Dendritic cell treated with granulocyte-macrophage colony-stimulating factor and Interleukin-4, amounts not matched to agents 40 ng/mL and 50 ng/mL, for 4 days (primary cell): Measurements from ENCODE around the gene PGM2L1.
"Not testable (repeated sequence)": the region's sequence is repeated elsewhere in the genome, so short reads cannot be mapped to it uniquely, and the experiment has no call there.

Source experiments
- H3K27ac Mint-ChIP-seq: one replicate; pipeline ENCODE4 v1.8.0; 2022; ENCODE audit warnings: mild to moderate bottlenecking, mixed read lengths
- H3K27me3 Mint-ChIP-seq: one replicate; pipeline ENCODE4 v1.8.0; 2022; ENCODE audit warnings: mild to moderate bottlenecking, mixed read lengths
- H3K36me3 Mint-ChIP-seq: one replicate; pipeline ENCODE4 v1.8.0; 2022; ENCODE audit warnings: low read depth, mixed read lengths
- H3K4me1 Mint-ChIP-seq: one replicate; pipeline ENCODE4 v1.8.0; 2022; ENCODE audit warnings: low read depth, mixed read lengths
- H3K4me3 Mint-ChIP-seq: one replicate; pipeline ENCODE4 v1.8.0; 2022; ENCODE audit warnings: mild to moderate bottlenecking, moderate library complexity, mixed read lengths
- H3K9me3 Mint-ChIP-seq: one replicate; pipeline ENCODE4 v1.8.0; 2022; ENCODE audit warnings: mixed read lengths
- intact Hi-C: fragments of 100-400 bp; cut with micrococcal nuclease; formaldehyde crosslinking; loops from one replicate; pipeline ENCODE4 v1.15.0; 2022

Gene PGM2L1

GRCh38 chr11:74338963-74339362 is 59.3 kb downstream of the PGM2L1 start:
- Mint-ChIP-seq H3K4me1 (no peaks in the 10 kb centered on the region), H3K27ac (no peak overlapping the region), H3K4me3 (no peak overlapping the region), H3K9me3 (no peaks in the 10 kb centered on the region), H3K36me3 (no peaks in the 10 kb centered on the region), H3K27me3 (no peaks in the 10 kb centered on the region)
- intact Hi-C loops, result no loop called here

DNA sequence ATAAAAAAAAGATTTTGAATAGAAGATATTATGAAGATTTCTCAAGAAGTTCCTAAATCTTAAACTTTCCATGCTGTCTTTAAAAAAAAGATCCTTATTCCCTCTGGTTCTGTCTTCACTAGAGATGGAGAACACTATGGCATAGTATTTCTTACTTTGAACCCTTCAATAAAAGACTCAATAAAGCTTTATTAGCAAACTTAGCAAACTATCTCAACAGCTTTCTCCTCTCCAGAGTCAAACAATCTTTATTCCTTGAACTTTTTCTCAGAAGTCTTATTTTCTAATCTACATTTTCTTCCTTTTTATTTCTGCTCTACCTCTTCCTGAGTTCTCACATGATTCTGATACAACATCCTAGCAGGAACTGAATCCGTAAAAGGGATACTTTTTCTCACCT is 65.0 kb downstream of the PGM2L1 start:
- H3K36me3 Mint-ChIP-seq, result no peaks in the 10 kb centered on the region
- no peak overlapping the region for H3K4me3 Mint-ChIP-seq
- H3K4me1 Mint-ChIP-seq, result no peaks in the 10 kb centered on the region
- H3K27me3 Mint-ChIP-seq, result no peaks in the 10 kb centered on the region
- H3K9me3 Mint-ChIP-seq, result no peaks in the 10 kb centered on the region
- intact Hi-C loops, result no loop called here
- no peak overlapping the region for H3K27ac Mint-ChIP-seq

- intact Hi-C loops, result no loop called here
- Mint-ChIP-seq H3K36me3 (no peaks in the 10 kb centered on the region), H3K27ac (no peak overlapping the region), H3K27me3 (no peaks in the 10 kb centered on the region), H3K4me1 (no peaks in the 10 kb centered on the region), H3K4me3 (no peak overlapping the region), H3K9me3 (no peaks in the 10 kb centered on the region)
These were observed 65.9 kb downstream of the PGM2L1 start for GRCh38 chr11:74332291-74332690.

DNA sequence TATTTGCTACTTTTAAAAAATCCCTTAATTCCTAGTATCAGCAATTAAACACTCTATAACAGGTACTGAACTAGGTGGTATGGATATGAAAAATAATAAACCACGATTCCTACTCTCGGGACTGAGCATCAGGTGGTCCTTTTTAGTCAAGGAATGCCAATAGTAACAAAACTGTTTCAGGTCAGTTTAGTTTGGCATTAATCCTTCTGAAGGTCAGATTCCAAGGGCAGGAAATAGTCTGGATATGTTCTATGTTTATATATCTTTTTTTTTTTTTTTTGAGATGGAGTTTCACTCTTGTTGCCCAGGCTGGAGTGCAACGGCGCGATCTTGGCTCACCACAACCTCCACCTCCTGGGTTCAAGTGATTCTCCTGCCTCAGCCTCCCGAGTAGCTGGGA is 67.2 kb downstream of the PGM2L1 start:
- H3K9me3 Mint-ChIP-seq, H3K27ac Mint-ChIP-seq, H3K4me1 Mint-ChIP-seq, H3K27me3 Mint-ChIP-seq, intact Hi-C loops, H3K4me3 Mint-ChIP-seq, H3K36me3 Mint-ChIP-seq: not testable (repeated sequence)

DNA sequence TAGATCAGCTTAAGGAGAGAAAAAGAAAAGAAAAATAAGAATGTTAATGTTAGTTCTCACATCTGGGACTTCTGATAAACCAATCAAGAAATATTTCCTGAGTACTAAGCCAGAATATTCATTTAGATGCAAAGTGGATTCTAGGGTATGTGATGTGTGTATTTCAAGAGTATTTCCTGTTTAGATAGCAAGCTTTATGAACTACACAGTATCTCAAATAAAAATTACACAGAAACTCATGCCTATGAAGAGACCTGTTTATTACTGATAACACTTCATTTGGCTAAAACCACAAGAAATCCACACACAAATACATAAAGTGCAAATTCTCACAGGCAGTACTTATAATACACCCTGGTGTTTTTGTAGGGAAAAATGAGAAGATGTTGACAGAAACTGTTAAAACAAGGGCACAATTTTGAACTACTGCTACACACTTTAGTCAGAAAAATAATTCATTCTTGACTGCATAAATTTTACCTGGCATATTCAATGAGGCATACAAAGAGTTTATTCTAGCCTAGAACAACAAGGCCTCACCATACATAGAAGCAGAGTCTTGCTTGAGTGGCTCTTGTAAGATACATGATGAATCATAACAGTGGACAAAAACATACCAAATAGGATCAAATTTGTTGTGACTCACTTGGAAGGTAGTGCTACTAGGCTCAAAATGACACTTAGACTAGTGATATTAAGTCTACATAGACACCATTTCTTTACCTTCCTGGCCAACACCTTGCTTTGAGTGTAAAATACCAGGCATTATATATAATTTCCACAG is 68.0 kb downstream of the PGM2L1 start:
- no peaks in the 10 kb centered on the region for H3K4me1 Mint-ChIP-seq
- intact Hi-C loops, result no loop called here
- H3K27ac Mint-ChIP-seq, result no peak overlapping the region
- H3K9me3 Mint-ChIP-seq, result no peaks in the 10 kb centered on the region
- no peak overlapping the region for H3K4me3 Mint-ChIP-seq
- H3K36me3 Mint-ChIP-seq, result no peaks in the 10 kb centered on the region
- H3K27me3 Mint-ChIP-seq, result peaks cover under 1% of the 10 kb centered on the region

- peaks cover 6% of the 10 kb centered on the region for H3K27me3 Mint-ChIP-seq
- H3K9me3 Mint-ChIP-seq, result no peaks in the 10 kb centered on the region
- H3K4me1 Mint-ChIP-seq, result peaks cover 2% of the 10 kb centered on the region
- no peak overlapping the region for H3K4me3 Mint-ChIP-seq
- H3K27ac Mint-ChIP-seq, result no peak overlapping the region
- intact Hi-C loops, result no loop called here
- H3K36me3 Mint-ChIP-seq, result no peaks in the 10 kb centered on the region
These were observed 71.2 kb downstream of the PGM2L1 start for GRCh38 chr11:74327076-74327475.

DNA sequence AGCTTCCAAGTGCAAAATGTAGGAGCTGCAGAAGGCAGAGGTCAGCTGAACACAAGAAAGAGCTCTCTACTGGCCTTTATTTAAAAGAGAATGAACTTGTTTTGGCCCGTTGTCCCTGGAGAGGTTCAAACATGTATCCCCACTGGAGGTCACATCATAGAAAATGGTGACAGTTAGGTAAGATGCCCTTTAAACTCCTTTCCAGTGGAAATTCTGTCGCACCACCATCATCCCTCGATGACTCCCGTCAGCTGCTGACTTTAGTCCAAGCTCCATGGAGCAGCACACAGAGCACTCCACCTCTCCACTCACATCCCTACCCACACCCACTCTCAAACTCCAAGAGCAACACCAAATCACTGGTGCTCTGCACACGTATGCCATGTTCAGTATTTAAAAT is 71.6 kb downstream of the PGM2L1 start:
- Mint-ChIP-seq H3K36me3 (no peaks in the 10 kb centered on the region), H3K4me1 (peaks cover 6% of the 10 kb centered on the region), H3K9me3 (no peaks in the 10 kb centered on the region), H3K4me3 (no peak overlapping the region), H3K27ac (no peak overlapping the region), H3K27me3 (peaks cover 6% of the 10 kb centered on the region)
- intact Hi-C loops, result no loop called here

GRCh38 chr11:74325649-74326645 is 72.3 kb downstream of the PGM2L1 start:
- Mint-ChIP-seq H3K4me1 (peaks cover 8% of the 10 kb centered on the region), H3K9me3 (no peaks in the 10 kb centered on the region), H3K36me3 (no peaks in the 10 kb centered on the region), H3K27ac (no peak overlapping the region), H3K4me3 (no peak overlapping the region), H3K27me3 (peaks cover 6% of the 10 kb centered on the region)
- intact Hi-C loops, result no loop called here

DNA sequence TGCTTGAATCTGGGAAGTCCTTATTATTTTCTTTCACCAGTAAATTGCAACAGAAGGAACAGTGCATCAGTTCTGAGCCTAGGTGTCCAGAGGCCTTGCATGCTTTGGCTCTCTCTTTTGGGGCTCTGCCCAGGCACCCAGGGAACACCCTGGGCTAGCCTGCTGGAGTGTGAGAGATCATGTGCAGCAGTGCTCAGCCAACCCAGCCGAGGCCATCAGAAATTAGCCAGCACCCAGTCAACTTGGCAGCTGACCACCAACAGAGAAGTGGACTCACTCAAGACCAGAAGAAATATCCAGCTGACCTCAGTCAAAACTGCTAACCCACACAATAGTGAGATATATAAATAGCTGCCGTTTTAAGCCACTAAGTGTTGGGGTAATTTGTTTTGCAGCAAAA is 75.6 kb downstream of the PGM2L1 start:
- no peak overlapping the region for H3K4me3 Mint-ChIP-seq
- no peaks in the 10 kb centered on the region for H3K36me3 Mint-ChIP-seq
- H3K4me1 Mint-ChIP-seq, result peaks cover 8% of the 10 kb centered on the region
- H3K27ac Mint-ChIP-seq, result no peak overlapping the region
- peaks cover 6% of the 10 kb centered on the region for H3K9me3 Mint-ChIP-seq
- peaks cover 6% of the 10 kb centered on the region for H3K27me3 Mint-ChIP-seq
- intact Hi-C loops, result no loop called here

DNA sequence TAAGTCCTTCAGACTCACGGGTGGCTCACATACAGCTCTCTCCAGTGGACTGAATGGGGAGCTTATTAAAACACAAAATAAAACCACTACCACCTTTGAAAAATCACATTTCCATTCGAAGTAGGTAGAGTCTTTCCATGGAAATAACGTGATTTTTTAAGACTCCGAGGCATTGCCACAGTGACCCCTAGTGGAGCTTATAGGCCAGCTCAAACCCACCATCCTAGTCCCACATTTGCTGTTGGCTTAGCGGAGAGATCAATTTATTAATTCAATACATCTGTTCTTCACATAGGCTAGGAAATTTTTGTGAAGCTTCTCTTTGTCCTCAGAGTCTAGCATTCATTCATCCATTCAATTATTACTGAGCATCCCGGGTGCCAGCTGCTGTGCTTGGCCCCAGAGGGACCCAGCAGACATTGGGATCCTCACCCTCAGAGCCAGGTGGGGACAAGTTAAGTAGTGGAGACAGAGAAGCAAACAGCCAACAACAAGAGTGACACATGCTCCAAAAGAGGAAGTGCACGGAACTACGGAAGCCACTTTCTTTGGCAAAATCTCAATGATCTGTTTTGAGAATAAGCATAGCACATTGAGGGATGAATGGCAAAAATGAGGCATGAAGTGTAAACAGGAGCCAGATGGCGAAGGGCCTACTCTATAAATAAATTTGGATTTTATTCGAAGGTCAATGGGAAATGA is 76.6 kb downstream of the PGM2L1 start:
- no peaks in the 10 kb centered on the region for H3K36me3 Mint-ChIP-seq
- H3K27ac Mint-ChIP-seq, result no peak overlapping the region

DNA sequence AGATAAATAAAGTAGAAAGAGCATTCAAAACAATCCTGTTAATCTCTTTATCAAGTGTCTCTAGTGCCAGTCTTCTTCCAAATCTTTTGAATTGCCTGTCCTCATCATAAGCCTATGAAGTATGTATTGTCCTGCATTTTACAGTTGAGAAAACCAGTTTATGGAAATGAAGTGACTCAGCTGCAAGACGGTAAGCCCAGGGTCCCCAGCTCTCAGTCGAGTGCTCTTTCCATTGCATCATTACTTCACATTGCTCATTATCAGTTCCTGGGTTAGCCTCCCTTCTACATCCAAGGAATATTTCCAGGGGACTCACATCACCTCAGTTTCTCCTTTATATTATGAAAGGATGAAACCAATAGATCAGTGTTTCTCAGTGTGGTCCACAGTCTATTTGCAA is 77.7 kb downstream of the PGM2L1 start:
- H3K27me3 Mint-ChIP-seq, result peaks cover 11% of the 10 kb centered on the region
- no peak overlapping the region for H3K27ac Mint-ChIP-seq
- no peaks in the 10 kb centered on the region for H3K36me3 Mint-ChIP-seq
- H3K9me3 Mint-ChIP-seq, result peaks cover 22% of the 10 kb centered on the region
- intact Hi-C loops, result no loop called here
- no peak overlapping the region for H3K4me3 Mint-ChIP-seq
- peaks cover 8% of the 10 kb centered on the region for H3K4me1 Mint-ChIP-seq

More for the DNA sequence above, 76.6 kb downstream of the PGM2L1 start:
- H3K27me3 Mint-ChIP-seq, result peaks cover 11% of the 10 kb centered on the region
- H3K4me1 Mint-ChIP-seq, result peaks cover 8% of the 10 kb centered on the region
- intact Hi-C loops, result no loop called here
- H3K9me3 Mint-ChIP-seq, result peaks cover 17% of the 10 kb centered on the region
- H3K4me3 Mint-ChIP-seq, result no peak overlapping the region

- H3K9me3 Mint-ChIP-seq, result peaks cover 25% of the 10 kb centered on the region
- H3K36me3 Mint-ChIP-seq, result no peaks in the 10 kb centered on the region
- no peak overlapping the region for H3K27ac Mint-ChIP-seq
- H3K4me1 Mint-ChIP-seq, result peaks cover 8% of the 10 kb centered on the region
- H3K4me3 Mint-ChIP-seq, result no peak overlapping the region
- H3K27me3 Mint-ChIP-seq, result peaks cover 7% of the 10 kb centered on the region
- intact Hi-C loops, result no loop called here
These were observed 79.0 kb downstream of the PGM2L1 start for GRCh38 chr11:74319139-74319816.

DNA sequence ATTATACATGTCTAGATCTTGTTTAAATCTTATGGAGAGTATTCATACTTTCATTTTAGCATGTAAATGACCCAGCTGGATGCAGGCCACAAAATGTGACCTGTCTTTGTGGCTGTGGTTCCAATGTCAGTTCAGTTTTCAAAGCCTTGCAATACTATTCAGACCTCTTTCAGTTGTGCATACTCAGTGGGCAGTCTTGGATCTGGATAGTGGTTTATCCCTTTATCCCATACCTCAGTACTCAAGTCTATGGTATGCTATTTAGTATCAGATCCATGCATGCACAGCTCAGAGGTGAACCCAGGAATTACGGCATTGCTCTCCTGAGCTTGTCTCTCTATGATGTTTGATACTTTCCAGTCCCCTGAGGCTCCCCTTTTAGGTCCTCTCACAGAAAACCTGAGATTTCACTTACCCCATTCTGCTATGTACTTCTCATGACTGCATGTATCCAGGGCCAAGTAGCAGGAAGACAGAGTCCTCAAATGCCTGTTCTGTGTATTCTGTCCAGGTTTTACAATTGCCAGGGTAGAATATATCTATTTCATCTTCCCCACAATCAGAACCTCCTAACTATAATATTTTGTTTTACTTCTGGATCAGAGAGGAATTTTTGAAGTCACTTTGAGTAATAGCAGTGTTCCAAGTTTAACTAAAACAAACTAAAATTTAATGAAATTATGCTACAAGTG is 79.8 kb downstream of the PGM2L1 start:
- intact Hi-C loops, result no loop called here
- Mint-ChIP-seq H3K36me3 (no peaks in the 10 kb centered on the region), H3K4me3 (no peak overlapping the region), H3K4me1 (peaks cover 8% of the 10 kb centered on the region), H3K27me3 (peaks cover 6% of the 10 kb centered on the region), H3K9me3 (peaks cover 25% of the 10 kb centered on the region), H3K27ac (no peak overlapping the region)
